Body of pancreas (tissue), 4 donors: Measurements from ENCODE around the gene LPAR1.

Experiments used
- CTCF ChIP-seq, 7 experiments: fragments of 450-650 bp in 4 of 7; fragments of 200-600 bp in 3 of 7; sonication (generic) in 3 of 7; IDR thresholded peaks; one replicate each; pipeline ENCODE4 v1.5.1; 2016 to 2019; ENCODE audit warnings: antibody characterized with exemption in 7 of 7
- POLR2A ChIP-seq, 3 donors: fragments of 450-650 bp; IDR thresholded peaks; one replicate each; pipeline ENCODE4 v1.6.1; 2016; ENCODE audit warnings: antibody characterized with exemption in 3 of 3, mild to moderate bottlenecking in 2 of 3

DNA sequence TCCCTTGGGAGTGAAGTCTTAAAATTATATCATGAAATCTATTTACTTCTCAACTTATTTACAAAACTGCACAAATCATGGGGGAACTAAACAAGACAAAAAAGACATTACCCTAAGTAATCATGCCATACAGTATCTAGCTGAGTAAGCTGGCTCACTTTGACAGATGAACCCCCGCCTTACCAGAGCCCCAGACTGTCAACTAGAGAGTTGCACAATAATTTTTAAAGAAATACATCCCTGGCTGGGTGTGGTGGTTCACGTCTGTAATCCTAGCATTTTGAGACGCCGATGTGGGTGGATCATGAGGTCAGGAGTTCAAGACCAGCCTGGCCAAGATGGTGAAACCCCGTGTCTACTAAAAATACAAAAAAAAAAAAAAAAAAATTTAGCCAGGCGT, 62.3 kb downstream of the LPAR1 start:
- TF ChIP-seq CTCF (IDR thresholded peaks at IDR 0.05), result no peak
- TF ChIP-seq POLR2A (IDR thresholded peaks at IDR 0.05), result no peak
